SK-N-SH (cell line): ENCODE data around the gene MTG1. TPM values are rescaled to one million over a fixed set of nuclear protein-coding genes. Genes with fewer than 3 reads are reported as not detected.

Experiments used
- CTCF ChIA-PET: fragments of 300-600, 350-600 bp; formaldehyde crosslinking; extraction: SDS; loops from one replicate; lab custom pipeline; 2021; lab: Yijun Ruan, JAX
- POLR2A ChIA-PET: fragments of 350-600 bp; sonication (Branson Sonifier 250); formaldehyde crosslinking; extraction: SDS; loops from one replicate; lab custom pipeline; 2020; ENCODE audit warnings: antibody characterized with exemption, inconsistent platforms; lab: Yijun Ruan, JAX
- DNase-seq: peaks from one replicate; pipeline ENCODE4 v3.0.0; 2012
- H2AFZ ChIP-seq: fragments of 200-600 bp; sonication (generic); 2 replicates; pipeline ENCODE4 v1.8.1; 2016; ENCODE audit warnings: antibody characterized with exemption, mild to moderate bottlenecking, low read depth
- H3F3A ChIP-seq: fragments of 200-600 bp; sonication (generic); replicated peaks from 2 replicates; pipeline ENCODE3; 2016; ENCODE audit warnings: antibody characterized with exemption, mild to moderate bottlenecking; ENCODE audit not compliant: insufficient read depth
- H3K27ac ChIP-seq, 2 experiments: fragments of 200-500 bp in 1 of 2; fragments of 200-600 bp in 1 of 2; sonication (Bioruptor generic) in 1 of 2; sonication (generic), shearing (Covaris generic) in 1 of 2; 2 replicates each; pipeline versions ENCODE4 v1.5.1 to v1.6.1; 2014 to 2016; ENCODE audit warnings: low read depth in 2 of 2, inconsistent platforms in 1 of 2, low read length in 1 of 2, mild to moderate bottlenecking in 1 of 2, mixed read lengths in 1 of 2
- H3K27me3 ChIP-seq: fragments of 200-600 bp; sonication (generic), shearing (Covaris generic); 2 replicates; pipeline ENCODE4 v1.6.1; 2016; ENCODE audit warnings: mixed run types; ENCODE audit not compliant: insufficient read depth
- H3K36me3 ChIP-seq, 2 experiments: fragments of 200-500 bp in 1 of 2; fragments of 200-600 bp in 1 of 2; sonication (Bioruptor generic) in 1 of 2; sonication (generic) in 1 of 2; replicated peaks in 1 of 2; 2 replicates each; pipeline versions ENCODE3 to v1.5.1; 2014 to 2016; ENCODE audit warnings: low read length in 1 of 2, mild to moderate bottlenecking in 1 of 2; ENCODE audit not compliant: insufficient read depth in 2 of 2, control insufficient read depth in 1 of 2
- H3K4me1 ChIP-seq, 2 experiments: fragments of 200-500 bp in 1 of 2; fragments of 200-600 bp in 1 of 2; sonication (Bioruptor generic) in 1 of 2; sonication (generic), shearing (Covaris generic) in 1 of 2; 2 replicates each; pipeline versions ENCODE4 v1.5.1 to v1.6.1; 2014 to 2016; ENCODE audit warnings: low read depth in 1 of 2, low read length in 1 of 2, mixed run types in 1 of 2; ENCODE audit not compliant: insufficient read depth in 2 of 2, control insufficient read depth in 1 of 2
- H3K4me2 ChIP-seq: fragments of 200-600 bp; sonication (generic), shearing (Covaris generic); 2 replicates; pipeline ENCODE4 v1.6.1; 2017; ENCODE audit warnings: mixed run types
- H3K4me3 ChIP-seq, 2 experiments: fragments of 200-500 bp in 1 of 2; fragments of 200-600 bp in 1 of 2; sonication (Bioruptor generic) in 1 of 2; sonication (generic), shearing (Covaris generic) in 1 of 2; 2 replicates each; pipeline versions ENCODE4 v1.5.1 to v1.8.1; 2014 to 2016; ENCODE audit warnings: low read depth in 2 of 2, inconsistent platforms in 1 of 2, low read length in 1 of 2, mild to moderate bottlenecking in 1 of 2, mixed read lengths in 1 of 2, moderate library complexity in 1 of 2
- H3K79me2 ChIP-seq: fragments of 200-600 bp; sonication (generic); 2 replicates; pipeline ENCODE4 v1.8.1; 2017; ENCODE audit warnings: mild to moderate bottlenecking; ENCODE audit not compliant: insufficient read depth
- H3K9ac ChIP-seq: fragments of 200-600 bp; sonication (generic); 2 replicates; pipeline ENCODE4 v1.6.1; 2017; ENCODE audit warnings: mixed run types
- H3K9me2 ChIP-seq: fragments of 200-600 bp; sonication (generic); 2 replicates; pipeline ENCODE4 v1.6.1; 2017; ENCODE audit warnings: mixed run types
- H3K9me3 ChIP-seq: fragments of 200-600 bp; sonication (generic); 2 replicates; pipeline ENCODE4 v1.6.1; 2017; ENCODE audit warnings: mixed run types, mild to moderate bottlenecking, moderate library complexity
- H4K20me1 ChIP-seq: fragments of 200-600 bp; sonication (generic); 2 replicates; pipeline ENCODE4 v1.6.1; 2017; ENCODE audit warnings: mild to moderate bottlenecking, mixed run types; ENCODE audit not compliant: insufficient read depth
- CHD2 ChIP-seq: fragments of 150-350 bp; IDR thresholded peaks from 2 replicates; pipeline ENCODE4 v1.6.1; 2018; ENCODE audit warnings: low read length; ENCODE audit not compliant: partially characterized antibody
- ELF1 ChIP-seq: IDR thresholded peaks from 2 replicates; pipeline ENCODE4 v1.4.0; 2012
- GABPA ChIP-seq: IDR thresholded peaks from 2 replicates; pipeline ENCODE4 v1.4.0; 2012; ENCODE audit warnings: low read depth, mild to moderate bottlenecking
- MAX ChIP-seq: IDR thresholded peaks from 2 replicates; pipeline ENCODE4 v1.4.0; 2012; ENCODE audit warnings: low read depth
- NFIC ChIP-seq: IDR thresholded peaks from 2 replicates; pipeline ENCODE4 v1.4.0; 2012; ENCODE audit warnings: borderline replicate concordance
- NRF1 ChIP-seq: IDR thresholded peaks from 2 replicates; pipeline ENCODE4 v1.6.1; 2012; ENCODE audit warnings: low read depth, mild to moderate bottlenecking, low read length
- PBX3 ChIP-seq: IDR thresholded peaks from 2 replicates; pipeline ENCODE4; 2012
- RCOR1 ChIP-seq: fragments of 150-350 bp; IDR thresholded peaks from 2 replicates; pipeline ENCODE4 v1.6.1; 2017; ENCODE audit warnings: antibody characterized with exemption, low read length
- RXRA ChIP-seq: IDR thresholded peaks from 2 replicates; pipeline ENCODE4 v1.4.0; 2012; ENCODE audit warnings: low read depth, mild to moderate bottlenecking, borderline replicate concordance
- SMC3 ChIP-seq: IDR thresholded peaks from 2 replicates; pipeline ENCODE4 v1.6.1; 2012; ENCODE audit warnings: low read depth, low read length, improper control_type of control experiment
- TCF12 ChIP-seq: IDR thresholded peaks from 2 replicates; pipeline ENCODE4 v1.4.0; 2012
- USF1 ChIP-seq: IDR thresholded peaks from 2 replicates; pipeline ENCODE4 v1.4.0; 2012; ENCODE audit warnings: low read depth, borderline replicate concordance
- USF2 ChIP-seq: fragments of 150-350 bp; IDR thresholded peaks from 2 replicates; pipeline ENCODE4 v1.6.1; 2017; ENCODE audit warnings: antibody characterized with exemption, low read length, low read depth, borderline replicate concordance
- YY1 ChIP-seq: IDR thresholded peaks from 2 replicates; pipeline ENCODE4 v1.4.0; 2012; ENCODE audit warnings: low read depth, mild to moderate bottlenecking
- WGBS: methylation state at CpG from one replicate; pipeline ENCODE4 v1.1.6; 2017; ENCODE audit warnings: low lambda C conversion rate; 5-methylcytosine and 5-hydroxymethylcytosine counted together
- polyA plus RNA-seq, 3 experiments: library from polyadenylated mRNA; depleted of rRNA; stranded (reverse); fragments of >200 nt; gene quantifications; 2 replicates each; pipeline ENCODE4 v1.2.3, GENCODE V29; 2012

The MTG1 gene
- polyA plus RNA-seq, 1 of the 3 experiments (the other 2 are of a cell fraction), result 86.4 TPM

- H3K4me2 ChIP-seq, result no peak overlapping the region
- H3K36me3 ChIP-seq, result peaks cover 10 to 32% of the 10 kb centered on the region in 2 experiments
- no peaks in the 10 kb centered on the region for H3K9me3 ChIP-seq
- DNase-seq, result no peak
- no peak overlapping the region for H3K9ac ChIP-seq
- H3K27me3 ChIP-seq, result no peaks in the 10 kb centered on the region
- TF ChIP-seq RXRA (no peak), TCF12 (no peak)
- H3K79me2 ChIP-seq, result no peaks in the 10 kb centered on the region
- ChIA-PET POLR2A (interaction anchor here (0.7 to 1.4 kb wide), 5 partner anchors 9 to 33 kb away, joined by 3 to 6 read pairs (median 4); partner anchors contain the start of genes ECHS1 and PRAP1), CTCF (interaction anchor here (1.4 to 9.1 kb wide), 3 partner anchors 17 to 46 kb away, joined by 5 to 73 read pairs (median 7); partner anchors contain the start of gene PAOX)
- H2AFZ ChIP-seq, result no peak overlapping the region
- H3K27ac ChIP-seq, result no peak overlapping the region
- H3K9me2 ChIP-seq, result no peaks in the 10 kb centered on the region
- peaks cover 0 to 34% of the 10 kb centered on the region in 2 experiments; a peak in 1 of 4 replicates for H3K4me1 ChIP-seq
- H4K20me1 ChIP-seq, result no peaks in the 10 kb centered on the region
- H3K4me3 ChIP-seq, result no peak overlapping the region
- H3F3A ChIP-seq, result no peaks in the 10 kb centered on the region
- WGBS, result 100% methylated on average over 4 of the region's 5 CpGs
Observed at GRCh38 chr10:133361227-133361626, 32.7 kb upstream of the MTG1 start.

GRCh38 chr10:133361773-133362441 lies 32.0 kb upstream of the MTG1 start:
- Histone ChIP-seq H3K9ac (no peak overlapping the region), H3F3A (no peaks in the 10 kb centered on the region), H3K27me3 (no peaks in the 10 kb centered on the region), H3K36me3 (peaks cover 10 to 39% of the 10 kb centered on the region in 2 experiments), H3K4me3 (no peak overlapping the region), H4K20me1 (no peaks in the 10 kb centered on the region), H3K4me1 (peaks cover 0 to 27% of the 10 kb centered on the region in 2 experiments; a peak in 1 of 4 replicates), H3K27ac (no peak overlapping the region), H3K9me3 (no peaks in the 10 kb centered on the region), H3K4me2 (no peak overlapping the region), H3K9me2 (no peaks in the 10 kb centered on the region), H3K79me2 (no peaks in the 10 kb centered on the region), H2AFZ (no peak overlapping the region)
- DNase-seq, result no peak
- ChIA-PET POLR2A (interaction anchor here (0.7 to 1.4 kb wide), 5 partner anchors 8 to 34 kb away, joined by 3 to 6 read pairs (median 4); partner anchors contain the start of genes ECHS1 and PRAP1), CTCF (interaction anchor here (0.9 to 9.1 kb wide), 4 partner anchors 16 to 47 kb away, joined by 3 to 73 read pairs (median 6); partner anchors contain the start of gene PAOX)
- 86% methylated on average over 18 of the region's 18 CpGs for WGBS
- TF ChIP-seq USF1, result no peak
- no peak for TF ChIP-seq PBX3
- TF ChIP-seq ELF1, result no peak
- no peak for TF ChIP-seq USF2

GRCh38 chr10:133362846-133363245 lies 31.1 kb upstream of the MTG1 start:
- TF ChIP-seq MAX (no peak), RCOR1 (no peak), NRF1 (no peak), YY1 (no peak), CHD2 (no peak), SMC3 (no peak), PBX3 (no peak), NFIC (no peak), USF2 (no peak), GABPA (no peak)
- TF ChIP-seq, all 33 proteins: peak for 0
- no peak for DNase-seq
- H3K9me2 ChIP-seq, result no peaks in the 10 kb centered on the region
- 89% methylated on average over 8 of the region's 13 CpGs for WGBS
- peaks cover 0 to 24% of the 10 kb centered on the region in 2 experiments; a peak in 1 of 4 replicates for H3K4me1 ChIP-seq
- H3K4me3 ChIP-seq, result no peak overlapping the region
- no peaks in the 10 kb centered on the region for H3K27me3 ChIP-seq
- no peaks in the 10 kb centered on the region for H4K20me1 ChIP-seq
- ChIA-PET CTCF (interaction anchor here (9.1 kb wide), 1 partner anchor 34 kb away, joined by 73 read pairs; no protein-coding TSS in a partner anchor), POLR2A (no interaction called here)
- H3K9ac ChIP-seq, result no peak overlapping the region
- no peak overlapping the region for H2AFZ ChIP-seq
- H3K9me3 ChIP-seq, result no peaks in the 10 kb centered on the region
- H3K4me2 ChIP-seq, result no peak overlapping the region
- H3K27ac ChIP-seq, result no peak overlapping the region
- H3F3A ChIP-seq, result no peaks in the 10 kb centered on the region
- H3K79me2 ChIP-seq, result no peaks in the 10 kb centered on the region
- peaks cover 10 to 41% of the 10 kb centered on the region in 2 experiments for H3K36me3 ChIP-seq
